ENCODE data around the gene TPSB2. TPM values are rescaled to one million over a fixed set of nuclear protein-coding genes. Genes with fewer than 3 reads are reported as not detected.
"Not testable (repeated sequence)": the region's sequence is repeated elsewhere in the genome, so short reads cannot be mapped to it uniquely, and the experiment has no call there.

Gene TPSB2
- total RNA-seq, result not detected

- CTCF ChIA-PET; H3K4me3 Mint-ChIP-seq; H3K36me3 Mint-ChIP-seq (ENCODE audit: low read depth); H3K27ac Mint-ChIP-seq; H3K9me3 Mint-ChIP-seq; DNase-seq; intact Hi-C loops (cut with micrococcal nuclease); H3K4me1 Mint-ChIP-seq (ENCODE audit: low read depth); H3K27me3 Mint-ChIP-seq (ENCODE audit: low read depth): not testable (repeated sequence)
Measured at GRCh38 chr16:1230084-1230470, at the start of gene TPSB2. TPSB2 (minus strand) TSS chr16:1230184; CDS start chr16:1229951, 233 bp downstream.

GRCh38 chr16:1279081-1279944, 49.3 kb upstream of the TPSB2 start:
- H3K4me3 Mint-ChIP-seq, result no peak overlapping the region
- no peaks in the 10 kb centered on the region for H3K4me1 Mint-ChIP-seq (ENCODE audit: low read depth)
- DNase-seq, result no peak
- CTCF ChIA-PET, result no interaction called here
- no peaks in the 10 kb centered on the region for H3K36me3 Mint-ChIP-seq (ENCODE audit: low read depth)
- peaks cover 15% of the 10 kb centered on the region for H3K27me3 Mint-ChIP-seq (ENCODE audit: low read depth)
- intact Hi-C loops (cut with micrococcal nuclease), result no loop called here
- H3K27ac Mint-ChIP-seq, result no peak overlapping the region
- no peaks in the 10 kb centered on the region for H3K9me3 Mint-ChIP-seq

GRCh38 chr16:1278477-1278876, 48.5 kb upstream of the TPSB2 start:
- no peak overlapping the region for H3K27ac Mint-ChIP-seq
- CTCF ChIA-PET, result no interaction called here
- H3K27me3 Mint-ChIP-seq (ENCODE audit: low read depth), result peaks cover 15% of the 10 kb centered on the region
- no peaks in the 10 kb centered on the region for H3K9me3 Mint-ChIP-seq
- no peak overlapping the region for H3K4me3 Mint-ChIP-seq
- DNase-seq, result no peak
- no peaks in the 10 kb centered on the region for H3K4me1 Mint-ChIP-seq (ENCODE audit: low read depth)
- intact Hi-C loops (cut with micrococcal nuclease), result no loop called here
- no peaks in the 10 kb centered on the region for H3K36me3 Mint-ChIP-seq (ENCODE audit: low read depth)

DNA sequence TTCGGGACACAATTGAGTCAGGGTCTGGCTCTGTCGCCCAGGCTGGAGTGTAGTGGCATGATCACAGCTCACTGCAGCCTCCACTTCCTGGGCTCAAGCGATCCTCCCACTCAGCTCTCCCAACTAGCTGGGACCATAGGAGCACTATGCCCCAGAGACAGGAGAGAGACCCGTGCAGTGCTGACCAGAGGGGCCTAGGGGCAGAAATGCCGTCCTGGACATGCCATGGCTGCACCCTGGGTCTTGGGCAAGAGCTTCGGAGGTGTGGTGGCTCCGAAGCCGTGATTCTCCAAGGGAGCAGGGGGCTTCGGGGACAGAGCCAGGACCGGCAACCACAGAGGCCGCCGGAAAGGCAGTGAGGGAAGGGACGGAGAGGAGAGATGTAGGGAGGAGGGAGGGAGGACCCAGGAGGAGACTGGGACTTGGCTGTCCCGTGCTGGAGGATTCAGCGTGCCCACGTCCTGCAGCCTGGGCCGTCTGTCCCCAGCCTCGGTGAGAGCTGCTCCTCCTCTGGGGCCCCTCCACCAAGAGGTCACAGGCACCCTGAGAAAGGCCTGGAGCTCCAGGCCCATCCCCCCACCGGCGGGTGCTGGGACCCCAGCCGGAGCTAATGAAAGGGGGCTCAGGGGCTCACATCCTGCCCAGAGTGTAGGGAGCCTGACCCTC, 47.8 kb upstream of the TPSB2 start:
- Mint-ChIP-seq H3K4me3 (no peak overlapping the region), H3K9me3 (no peaks in the 10 kb centered on the region), H3K27me3 (ENCODE audit: low read depth) (peaks cover 15% of the 10 kb centered on the region), H3K36me3 (ENCODE audit: low read depth) (no peaks in the 10 kb centered on the region), H3K4me1 (ENCODE audit: low read depth) (no peaks in the 10 kb centered on the region), H3K27ac (no peak overlapping the region)
- intact Hi-C loops (cut with micrococcal nuclease), result no loop called here
- CTCF ChIA-PET, result no interaction called here
- DNase-seq, result no peak

DNA sequence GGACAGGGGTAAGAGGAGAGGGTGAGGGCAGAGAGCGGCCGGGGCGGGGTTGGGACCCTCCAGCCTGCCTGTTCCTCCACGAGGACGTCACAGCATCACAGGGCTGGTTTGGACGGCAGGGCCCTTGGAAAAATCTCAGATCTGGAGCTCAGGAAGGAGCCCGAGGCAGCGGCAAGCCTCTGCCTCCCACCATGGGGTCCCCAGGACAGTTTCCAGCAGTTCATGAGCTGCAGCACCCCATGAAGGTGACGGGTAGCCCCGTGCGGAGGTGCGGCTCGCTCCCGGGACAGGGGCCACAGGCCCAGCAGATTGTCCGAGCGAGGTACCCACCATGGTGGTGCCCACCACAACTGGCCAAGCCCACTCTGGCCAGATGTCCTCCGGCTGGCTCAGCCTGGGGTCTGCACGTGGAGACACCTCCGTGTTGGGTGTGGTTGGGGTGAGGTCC, 47.2 kb upstream of the TPSB2 start:
- intact Hi-C loops (cut with micrococcal nuclease), result no loop called here
- DNase-seq, result no peak

DNA sequence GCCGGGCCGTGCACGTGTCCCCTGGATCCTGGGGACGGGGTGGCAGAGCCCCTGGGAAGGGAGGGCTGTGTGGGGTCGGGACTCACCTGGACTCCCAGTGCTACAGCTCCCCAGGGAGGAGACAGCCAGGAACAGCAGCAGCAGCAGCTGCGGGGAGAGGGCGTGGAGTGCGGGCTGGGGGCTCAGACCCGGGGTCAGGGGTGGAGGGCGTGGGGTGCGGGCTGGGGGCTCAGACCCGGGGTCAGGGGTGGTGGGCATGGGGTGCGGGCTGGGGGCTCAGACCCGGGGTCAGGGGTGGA, 46.5 kb upstream of the TPSB2 start:
- H3K9me3 Mint-ChIP-seq, result no peaks in the 10 kb centered on the region
- H3K4me3 Mint-ChIP-seq, result no peak overlapping the region
- H3K27me3 Mint-ChIP-seq (ENCODE audit: low read depth), result peaks cover 15% of the 10 kb centered on the region
- CTCF ChIA-PET, result no interaction called here
- H3K4me1 Mint-ChIP-seq (ENCODE audit: low read depth), result no peaks in the 10 kb centered on the region
- H3K27ac Mint-ChIP-seq, result no peak overlapping the region
- no peak for DNase-seq
- intact Hi-C loops (cut with micrococcal nuclease), result no loop called here
- H3K36me3 Mint-ChIP-seq (ENCODE audit: low read depth), result no peaks in the 10 kb centered on the region

More for the DNA sequence above, 47.2 kb upstream of the TPSB2 start:
- peaks cover 15% of the 10 kb centered on the region for H3K27me3 Mint-ChIP-seq (ENCODE audit: low read depth)
- no peak overlapping the region for H3K4me3 Mint-ChIP-seq
- no peaks in the 10 kb centered on the region for H3K4me1 Mint-ChIP-seq (ENCODE audit: low read depth)
- no peaks in the 10 kb centered on the region for H3K36me3 Mint-ChIP-seq (ENCODE audit: low read depth)
- CTCF ChIA-PET, result no interaction called here
- no peaks in the 10 kb centered on the region for H3K9me3 Mint-ChIP-seq
- H3K27ac Mint-ChIP-seq, result no peak overlapping the region

DNA sequence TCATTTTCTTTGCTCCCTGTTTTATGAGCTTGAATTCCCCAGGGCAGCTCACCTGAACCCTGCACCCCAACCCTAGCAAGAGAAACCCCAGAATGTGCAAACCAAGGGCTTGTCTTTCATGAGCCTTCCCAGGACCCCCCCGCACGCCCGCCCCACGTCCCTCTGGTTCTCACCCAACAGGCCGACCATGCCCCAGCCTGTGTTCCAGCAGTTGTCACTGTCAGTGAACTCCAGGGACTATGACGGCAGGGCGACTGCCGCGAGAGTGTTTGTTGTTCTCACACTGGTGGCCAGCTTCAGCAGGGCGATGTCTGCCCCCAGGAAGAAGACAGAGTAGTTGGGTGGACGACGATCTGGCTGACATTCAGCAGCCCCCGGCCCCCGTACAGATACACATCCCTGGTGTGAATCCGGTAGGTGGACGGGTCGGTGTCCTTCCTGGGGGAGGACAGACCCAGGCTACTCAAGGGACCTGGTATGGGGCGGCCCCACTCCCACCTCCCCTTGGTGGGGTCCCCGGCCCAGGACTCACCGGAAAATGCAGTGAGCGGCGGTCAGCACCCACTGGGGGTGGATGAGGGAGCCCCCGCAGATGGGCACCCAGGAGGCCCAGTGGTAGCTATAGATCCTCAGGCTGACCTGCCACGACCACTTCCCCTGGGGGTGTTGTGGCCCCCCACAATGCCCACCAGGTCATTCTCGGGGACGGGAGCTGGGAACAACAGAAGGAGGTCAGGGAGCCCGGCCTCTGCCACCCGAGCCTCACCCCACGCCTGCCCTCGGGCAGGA, 46.0 kb upstream of the TPSB2 start:
- H3K27ac Mint-ChIP-seq, result no peak overlapping the region
- CTCF ChIA-PET, result no interaction called here
- no peaks in the 10 kb centered on the region for H3K9me3 Mint-ChIP-seq
- DNase-seq, result no peak
- no peaks in the 10 kb centered on the region for H3K36me3 Mint-ChIP-seq (ENCODE audit: low read depth)
- peaks cover 15% of the 10 kb centered on the region for H3K27me3 Mint-ChIP-seq (ENCODE audit: low read depth)
- H3K4me1 Mint-ChIP-seq (ENCODE audit: low read depth), result no peaks in the 10 kb centered on the region
- intact Hi-C loops (cut with micrococcal nuclease), result no loop called here
- no peak overlapping the region for H3K4me3 Mint-ChIP-seq

DNA sequence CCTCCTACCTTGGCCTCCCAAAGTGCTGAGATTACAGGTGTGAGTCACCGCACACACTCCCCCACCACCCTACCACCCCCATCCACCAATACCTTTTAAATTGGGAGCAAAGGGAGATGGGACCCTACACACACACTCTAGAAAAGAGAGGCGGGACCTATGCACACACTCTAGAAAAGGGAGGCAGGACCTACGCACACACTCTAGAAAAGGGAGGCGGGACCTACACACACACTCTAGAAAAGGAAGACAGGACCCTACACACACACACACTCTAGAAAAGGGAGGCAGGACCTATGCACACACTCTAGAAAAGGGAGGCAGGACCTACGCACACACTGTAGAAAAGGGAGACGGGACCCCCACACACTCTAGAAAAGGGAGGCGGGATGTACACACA, 44.8 kb upstream of the TPSB2 start:
- no peak for DNase-seq
- Mint-ChIP-seq H3K27ac (no peak overlapping the region), H3K9me3 (no peaks in the 10 kb centered on the region), H3K4me3 (no peak overlapping the region), H3K27me3 (ENCODE audit: low read depth) (peaks cover 15% of the 10 kb centered on the region), H3K36me3 (ENCODE audit: low read depth) (no peaks in the 10 kb centered on the region), H3K4me1 (ENCODE audit: low read depth) (no peaks in the 10 kb centered on the region)
- CTCF ChIA-PET, result no interaction called here
- intact Hi-C loops (cut with micrococcal nuclease), result no loop called here

DNA sequence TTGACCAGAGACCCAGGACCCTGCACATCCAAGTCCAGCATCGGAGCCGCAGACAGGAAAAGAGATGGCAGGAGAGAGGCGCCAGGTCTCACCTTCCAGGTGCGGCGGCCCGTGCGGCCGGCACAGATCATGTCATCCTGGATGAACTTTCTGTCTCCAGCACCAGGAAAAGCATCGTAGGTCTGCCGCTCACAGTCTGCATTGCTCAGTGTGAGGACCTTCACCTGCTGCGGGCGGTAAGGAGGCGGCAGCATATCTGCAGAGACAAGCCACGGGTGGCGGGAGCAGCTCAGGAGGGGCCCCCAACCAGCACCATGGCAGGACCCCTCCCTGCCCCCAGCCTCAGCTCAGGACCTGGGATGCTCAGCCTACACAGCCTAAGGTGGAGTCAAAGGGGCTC, 43.8 kb upstream of the TPSB2 start:
- Mint-ChIP-seq H3K9me3 (no peaks in the 10 kb centered on the region), H3K4me1 (ENCODE audit: low read depth) (no peaks in the 10 kb centered on the region), H3K27ac (no peak overlapping the region), H3K27me3 (ENCODE audit: low read depth) (peaks cover 15% of the 10 kb centered on the region), H3K36me3 (ENCODE audit: low read depth) (no peaks in the 10 kb centered on the region), H3K4me3 (no peak overlapping the region)
- no peak for DNase-seq
- intact Hi-C loops (cut with micrococcal nuclease), result no loop called here
- CTCF ChIA-PET, result interaction anchor here (0.8 kb wide), 1 partner anchor 90 kb away, joined by 3 read pairs; no protein-coding TSS in a partner anchor

DNA sequence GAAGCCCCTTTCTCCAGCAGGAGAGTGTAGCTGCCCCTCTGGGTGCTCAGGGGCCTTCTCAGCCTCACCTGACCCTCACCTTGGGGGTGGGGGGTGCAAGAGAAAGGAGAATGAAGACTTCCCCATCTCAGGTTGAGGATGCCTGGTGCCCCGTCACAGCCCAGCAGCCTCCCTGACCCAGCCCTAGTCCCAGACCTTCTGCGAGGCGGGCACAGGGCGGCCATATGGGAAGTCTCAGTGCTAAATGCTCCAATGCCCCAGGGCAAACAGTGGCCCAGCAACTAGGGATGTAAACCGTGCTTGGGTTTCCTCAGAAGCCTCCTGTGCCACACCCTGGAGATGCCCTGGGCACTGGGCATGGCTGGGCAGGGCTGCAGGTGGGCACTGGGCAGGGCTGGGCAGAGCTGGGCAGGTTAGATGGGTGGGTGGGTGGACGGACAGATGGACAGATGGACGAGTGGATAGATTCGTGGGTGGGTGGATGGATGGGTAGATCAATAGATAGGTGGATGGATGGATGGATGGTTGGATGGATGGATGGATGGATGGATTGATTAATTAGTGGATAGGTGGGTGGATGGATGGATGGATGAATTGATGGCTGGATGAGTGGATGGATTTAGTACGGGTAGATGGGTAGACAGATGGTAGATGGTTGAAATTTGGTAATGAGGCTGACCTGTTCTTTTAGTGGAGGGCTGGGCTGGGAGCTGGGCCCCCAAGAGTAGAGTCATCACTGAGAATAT, 42.6 kb upstream of the TPSB2 start:
- Mint-ChIP-seq H3K4me1 (ENCODE audit: low read depth) (no peaks in the 10 kb centered on the region), H3K27me3 (ENCODE audit: low read depth) (peaks cover 9% of the 10 kb centered on the region), H3K27ac (no peak overlapping the region), H3K4me3 (no peak overlapping the region), H3K36me3 (ENCODE audit: low read depth) (no peaks in the 10 kb centered on the region), H3K9me3 (no peaks in the 10 kb centered on the region)
- CTCF ChIA-PET, result no interaction called here
- intact Hi-C loops (cut with micrococcal nuclease), result no loop called here
- no peak for DNase-seq

- intact Hi-C loops (cut with micrococcal nuclease); H3K36me3 Mint-ChIP-seq (ENCODE audit: low read depth); H3K4me3 Mint-ChIP-seq; H3K27me3 Mint-ChIP-seq (ENCODE audit: low read depth); DNase-seq; H3K9me3 Mint-ChIP-seq; H3K4me1 Mint-ChIP-seq (ENCODE audit: low read depth); H3K27ac Mint-ChIP-seq: not testable (repeated sequence)
- CTCF ChIA-PET, result interaction anchor here (0.9 kb wide), 1 partner anchor 61 kb away, joined by 5 read pairs; no protein-coding TSS in a partner anchor
Measured at GRCh38 chr16:1271724-1272413, 41.9 kb upstream of the TPSB2 start.

GRCh38 chr16:1271380-1271723, 41.4 kb upstream of the TPSB2 start:
- Mint-ChIP-seq H3K36me3 (ENCODE audit: low read depth) (no peaks in the 10 kb centered on the region), H3K9me3 (no peaks in the 10 kb centered on the region), H3K27ac (no peak overlapping the region), H3K4me1 (ENCODE audit: low read depth) (no peaks in the 10 kb centered on the region), H3K27me3 (ENCODE audit: low read depth) (peaks cover 6% of the 10 kb centered on the region), H3K4me3 (no peak overlapping the region)
- intact Hi-C loops (cut with micrococcal nuclease), result no loop called here
- CTCF ChIA-PET, result interaction anchor here (0.9 kb wide), 1 partner anchor 61 kb away, joined by 5 read pairs; no protein-coding TSS in a partner anchor
- no peak for DNase-seq
